ENCODE measurements around the gene C2CD4C.
"Not testable (repeated sequence)": the region's sequence is repeated elsewhere in the genome, so short reads cannot be mapped to it uniquely, and the experiment has no call there.

Gene C2CD4C

GRCh38 chr19:415292-415691 lies 6.3 kb upstream of the C2CD4C start:
- DNase-seq (ENCODE audit: low read depth, low spot score), result no peak

GRCh38 chr19:413756-414420 lies 4.9 kb upstream of the C2CD4C start:
- DNase-seq (ENCODE audit: low read depth, low spot score), result no peak

GRCh38 chr19:412356-413355 lies 3.7 kb upstream of the C2CD4C start:
- DNase-seq (ENCODE audit: low read depth, low spot score), result no peak

- DNase-seq (ENCODE audit: low read depth, low spot score), result no peak
Measured at GRCh38 chr19:411723-412355, 2.9 kb upstream of the C2CD4C start.

GRCh38 chr19:411121-411722 lies 2.3 kb upstream of the C2CD4C start:
- not testable (repeated sequence) for DNase-seq (ENCODE audit: low read depth, low spot score)

GRCh38 chr19:410243-410781 lies 1.4 kb upstream of the C2CD4C start:
- no peak for DNase-seq (ENCODE audit: low read depth, low spot score)

GRCh38 chr19:409516-410242 lies 732 bp upstream of the C2CD4C start:
- no peak for DNase-seq (ENCODE audit: low read depth, low spot score)

- DNase-seq (ENCODE audit: low read depth, low spot score), result no peak
Measured at GRCh38 chr19:408441-408901, 476 bp downstream of the C2CD4C start.

- no peak for DNase-seq (ENCODE audit: low read depth, low spot score)
Measured at GRCh38 chr19:407511-408440, 1.2 kb downstream of the C2CD4C start.

- DNase-seq (ENCODE audit: low read depth, low spot score), result no peak
Measured at GRCh38 chr19:406971-407510, 1.9 kb downstream of the C2CD4C start.

- DNase-seq (ENCODE audit: low read depth, low spot score), result no peak
Measured at GRCh38 chr19:406135-406781, 2.7 kb downstream of the C2CD4C start.

- DNase-seq (ENCODE audit: low read depth, low spot score), result no peak
Measured at GRCh38 chr19:405121-405965, 3.6 kb downstream of the C2CD4C start.

- DNase-seq (ENCODE audit: low read depth, low spot score), result no peak
Measured at GRCh38 chr19:403221-404027, 5.5 kb downstream of the C2CD4C start.

GRCh38 chr19:402786-403185 lies 6.2 kb downstream of the C2CD4C start:
- no peak for DNase-seq (ENCODE audit: low read depth, low spot score)

- DNase-seq (ENCODE audit: low read depth, low spot score), result no peak
Measured at GRCh38 chr19:401866-402511, 7.0 kb downstream of the C2CD4C start.

- no peak for DNase-seq (ENCODE audit: low read depth, low spot score)
Measured at GRCh38 chr19:400976-401865, 7.7 kb downstream of the C2CD4C start.
